Vagina (tissue), 2 donors: Measurements from ENCODE around the gene PAQR5.

ENCODE experiments used
- POLR2A ChIP-seq, 2 donors: fragments of 450-650 bp; IDR thresholded peaks; one replicate each; pipeline ENCODE4 v1.6.1; 2017; ENCODE audit warnings: antibody characterized with exemption in 2 of 2, mild to moderate bottlenecking in 2 of 2, moderate library complexity in 2 of 2
- POLR2AphosphoS5 ChIP-seq, 2 donors: sonication (generic); formaldehyde crosslinking; IDR thresholded peaks; one replicate each; pipeline ENCODE4 v1.9.0; 2017; ENCODE audit warnings: antibody characterized with exemption in 2 of 2, mild to moderate bottlenecking in 2 of 2, low read depth in 1 of 2; ENCODE audit not compliant: insufficient read depth in 1 of 2
- TF ChIP-seq, protein P1 (sequence below), 3 experiments: fragments of 450-650 bp in 2 of 3; fragments of 200-600 bp in 1 of 3; sonication (generic) in 1 of 3; IDR thresholded peaks; one replicate each; pipeline ENCODE4 v1.5.1; 2017 to 2019; ENCODE audit warnings: antibody characterized with exemption in 3 of 3, mild to moderate bottlenecking in 2 of 3, moderate library complexity in 2 of 3

DNA sequence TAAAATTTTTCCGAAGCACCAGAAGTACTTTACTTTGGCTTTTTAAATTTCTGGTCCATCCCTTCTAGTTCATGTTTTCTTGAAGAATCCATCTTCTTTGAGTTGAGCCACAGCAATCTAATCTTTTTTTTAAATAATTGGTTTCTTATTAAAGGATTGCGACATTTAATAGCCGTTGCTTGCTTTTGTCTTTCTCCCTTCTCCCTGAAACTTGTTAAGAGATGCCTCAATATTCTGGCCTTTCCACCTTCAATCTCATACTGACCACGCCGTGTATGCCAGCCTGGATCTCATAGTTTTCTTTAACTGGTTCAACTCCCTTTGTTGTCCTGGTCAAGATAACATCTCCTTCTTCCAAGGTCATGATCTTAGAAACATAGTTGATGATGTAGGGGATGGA is 135.5 kb downstream of the PAQR5 start:
- TF ChIP-seq, protein P1, sequence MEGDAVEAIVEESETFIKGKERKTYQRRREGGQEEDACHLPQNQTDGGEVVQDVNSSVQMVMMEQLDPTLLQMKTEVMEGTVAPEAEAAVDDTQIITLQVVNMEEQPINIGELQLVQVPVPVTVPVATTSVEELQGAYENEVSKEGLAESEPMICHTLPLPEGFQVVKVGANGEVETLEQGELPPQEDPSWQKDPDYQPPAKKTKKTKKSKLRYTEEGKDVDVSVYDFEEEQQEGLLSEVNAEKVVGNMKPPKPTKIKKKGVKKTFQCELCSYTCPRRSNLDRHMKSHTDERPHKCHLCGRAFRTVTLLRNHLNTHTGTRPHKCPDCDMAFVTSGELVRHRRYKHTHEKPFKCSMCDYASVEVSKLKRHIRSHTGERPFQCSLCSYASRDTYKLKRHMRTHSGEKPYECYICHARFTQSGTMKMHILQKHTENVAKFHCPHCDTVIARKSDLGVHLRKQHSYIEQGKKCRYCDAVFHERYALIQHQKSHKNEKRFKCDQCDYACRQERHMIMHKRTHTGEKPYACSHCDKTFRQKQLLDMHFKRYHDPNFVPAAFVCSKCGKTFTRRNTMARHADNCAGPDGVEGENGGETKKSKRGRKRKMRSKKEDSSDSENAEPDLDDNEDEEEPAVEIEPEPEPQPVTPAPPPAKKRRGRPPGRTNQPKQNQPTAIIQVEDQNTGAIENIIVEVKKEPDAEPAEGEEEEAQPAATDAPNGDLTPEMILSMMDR (IDR thresholded peaks at IDR 0.05): no peak
- TF ChIP-seq POLR2A (IDR thresholded peaks at IDR 0.05) (no peak), POLR2AphosphoS5 (IDR thresholded peaks at IDR 0.05; ENCODE audit: insufficient read depth in 1 of 2, low read depth in 1 of 2) (no peak)
